DOHH2 (cell line): ENCODE data around the gene GCNT2.

Source experiments
- H3F3A ChIP-seq: fragments of 200-600 bp; sonication (generic), shearing (Covaris generic); 2 replicates; pipeline ENCODE4 v1.6.0; 2016; ENCODE audit warnings: antibody characterized with exemption, mild to moderate bottlenecking; ENCODE audit not compliant: control insufficient read depth, insufficient read depth
- H3K27ac ChIP-seq: fragments of 200-600 bp; sonication (generic); 2 replicates; pipeline ENCODE4 v1.5.1; 2014; ENCODE audit warnings: low read depth, mild to moderate bottlenecking, low read length, moderate library complexity
- H3K27me3 ChIP-seq: fragments of 200-600 bp; sonication (generic); 2 replicates; pipeline ENCODE4 v1.6.1; 2014; ENCODE audit warnings: mild to moderate bottlenecking, low read length, mixed read lengths; ENCODE audit not compliant: control insufficient read depth
- H3K36me3 ChIP-seq: fragments of 200-600 bp; sonication (generic); 2 replicates; pipeline ENCODE4 v1.6.1; 2014; ENCODE audit warnings: mild to moderate bottlenecking, low read length, moderate library complexity, mixed read lengths; ENCODE audit not compliant: control insufficient read depth
- H3K4me1 ChIP-seq: fragments of 200-600 bp; sonication (generic); 2 replicates; pipeline ENCODE4 v1.6.1; 2014; ENCODE audit warnings: mild to moderate bottlenecking, low read length, mixed read lengths; ENCODE audit not compliant: control insufficient read depth
- H3K4me2 ChIP-seq: fragments of 200-600 bp; sonication (generic); 2 replicates; pipeline ENCODE4 v1.6.0; 2014; ENCODE audit warnings: mild to moderate bottlenecking, low read length, moderate library complexity
- H3K4me3 ChIP-seq: fragments of 200-600 bp; sonication (generic); 2 replicates; pipeline ENCODE4 v1.5.1; 2014; ENCODE audit warnings: mild to moderate bottlenecking, low read length, mixed read lengths
- H3K79me2 ChIP-seq: fragments of 200-600 bp; sonication (generic); 2 replicates; pipeline ENCODE4 v1.6.1; 2014; ENCODE audit warnings: mild to moderate bottlenecking, low read length, mixed read lengths; ENCODE audit not compliant: control insufficient read depth
- H3K9me2 ChIP-seq: fragments of 200-600 bp; sonication (generic); replicated peaks from 2 replicates; pipeline ENCODE4 v1.6.1; 2014; ENCODE audit warnings: mild to moderate bottlenecking, low read length, mixed read lengths; ENCODE audit not compliant: control insufficient read depth
- H3K9me3 ChIP-seq: fragments of 200-600 bp; sonication (generic); 2 replicates; pipeline ENCODE4 v1.6.1; 2014; ENCODE audit warnings: antibody characterized with exemption, low read length, mixed read lengths; ENCODE audit not compliant: control insufficient read depth, insufficient read depth
- H4K20me1 ChIP-seq: fragments of 200-600 bp; sonication (generic); 2 replicates; pipeline ENCODE4 v1.6.0; 2014; ENCODE audit warnings: low read depth, mild to moderate bottlenecking, antibody characterized with exemption, low read length, moderate library complexity; ENCODE audit not compliant: control insufficient read depth, insufficient read depth
- CTCF ChIP-seq: fragments of 200-600 bp; sonication (generic); IDR thresholded peaks from one replicate; pipeline ENCODE4 v1.5.1; 2014; ENCODE audit warnings: antibody characterized with exemption, mild to moderate bottlenecking, low read depth, low read length; ENCODE audit not compliant: poor library complexity, severe bottlenecking
- EZH2phosphoT487 ChIP-seq: fragments of 200-600 bp; sonication (generic); IDR thresholded peaks from 2 replicates; pipeline ENCODE4 v1.6.1; 2017; ENCODE audit warnings: borderline replicate concordance, mild to moderate bottlenecking, antibody characterized with exemption, low read length, moderate library complexity, mixed read lengths

Gene GCNT2

GRCh38 chr6:10627800-10628199, 106.6 kb downstream of the GCNT2 start:
- H3K4me1 ChIP-seq, result no peaks in the 10 kb centered on the region
- no peak overlapping the region for H3K4me2 ChIP-seq
- H3K27me3 ChIP-seq, result no peaks in the 10 kb centered on the region
- H3K9me2 ChIP-seq, result no peaks in the 10 kb centered on the region
- TF ChIP-seq CTCF (no peak), EZH2phosphoT487 (no peak)
- no peaks in the 10 kb centered on the region for H3K9me3 ChIP-seq
- H3F3A ChIP-seq, result no peaks in the 10 kb centered on the region
- no peaks in the 10 kb centered on the region for H3K79me2 ChIP-seq
- no peaks in the 10 kb centered on the region for H4K20me1 ChIP-seq
- H3K4me3 ChIP-seq, result no peak overlapping the region
- peaks cover 23% of the 10 kb centered on the region for H3K36me3 ChIP-seq
- H3K27ac ChIP-seq, result no peak overlapping the region

GRCh38 chr6:10630178-10630577, 109.0 kb downstream of the GCNT2 start:
- peaks cover 14% of the 10 kb centered on the region for H3K36me3 ChIP-seq
- TF ChIP-seq EZH2phosphoT487 (no peak), CTCF (no peak)
- H3K4me3 ChIP-seq, result no peak overlapping the region
- H4K20me1 ChIP-seq, result no peaks in the 10 kb centered on the region
- no peaks in the 10 kb centered on the region for H3K9me2 ChIP-seq
- H3K27ac ChIP-seq, result no peak overlapping the region
- H3K4me1 ChIP-seq, result no peaks in the 10 kb centered on the region
- H3K79me2 ChIP-seq, result no peaks in the 10 kb centered on the region
- no peak overlapping the region for H3K4me2 ChIP-seq
- H3K27me3 ChIP-seq, result no peaks in the 10 kb centered on the region
- no peaks in the 10 kb centered on the region for H3K9me3 ChIP-seq
- no peaks in the 10 kb centered on the region for H3F3A ChIP-seq

GRCh38 chr6:10633216-10633615, 112.1 kb downstream of the GCNT2 start:
- Histone ChIP-seq H3K9me2 (no peaks in the 10 kb centered on the region), H3K27ac (no peak overlapping the region), H3K4me1 (peaks cover 9% of the 10 kb centered on the region), H3K36me3 (no peaks in the 10 kb centered on the region), H3F3A (no peaks in the 10 kb centered on the region), H3K79me2 (no peaks in the 10 kb centered on the region), H3K4me2 (no peak overlapping the region), H3K4me3 (no peak overlapping the region), H3K27me3 (no peaks in the 10 kb centered on the region), H4K20me1 (no peaks in the 10 kb centered on the region), H3K9me3 (no peaks in the 10 kb centered on the region)
- TF ChIP-seq EZH2phosphoT487 (no peak), CTCF (no peak)

GRCh38 chr6:10640412-10640811, 119.3 kb downstream of the GCNT2 start:
- Histone ChIP-seq H3K27me3 (no peaks in the 10 kb centered on the region), H3K36me3 (no peaks in the 10 kb centered on the region), H3K9me3 (0 out of 2 replicates have a peak, but pooled peaks cover 5% of the 10 kb centered on the region), H3K79me2 (no peaks in the 10 kb centered on the region), H4K20me1 (no peaks in the 10 kb centered on the region), H3K4me1 (peaks cover 36% of the 10 kb centered on the region), H3K4me3 (no peak overlapping the region), H3K9me2 (no peaks in the 10 kb centered on the region), H3K4me2 (no peak overlapping the region), H3F3A (no peaks in the 10 kb centered on the region), H3K27ac (no peak overlapping the region)
- TF ChIP-seq EZH2phosphoT487, result no peak
- TF ChIP-seq CTCF, result no peak
